Astrocyte of the hippocampus (primary cell): ENCODE data around the gene DGKI.

Experiments
- DNase-seq: peaks from one replicate; pipeline ENCODE4 v3.0.0; 2011; ENCODE audit warnings: low read depth, low spot score

The DGKI gene

DNA sequence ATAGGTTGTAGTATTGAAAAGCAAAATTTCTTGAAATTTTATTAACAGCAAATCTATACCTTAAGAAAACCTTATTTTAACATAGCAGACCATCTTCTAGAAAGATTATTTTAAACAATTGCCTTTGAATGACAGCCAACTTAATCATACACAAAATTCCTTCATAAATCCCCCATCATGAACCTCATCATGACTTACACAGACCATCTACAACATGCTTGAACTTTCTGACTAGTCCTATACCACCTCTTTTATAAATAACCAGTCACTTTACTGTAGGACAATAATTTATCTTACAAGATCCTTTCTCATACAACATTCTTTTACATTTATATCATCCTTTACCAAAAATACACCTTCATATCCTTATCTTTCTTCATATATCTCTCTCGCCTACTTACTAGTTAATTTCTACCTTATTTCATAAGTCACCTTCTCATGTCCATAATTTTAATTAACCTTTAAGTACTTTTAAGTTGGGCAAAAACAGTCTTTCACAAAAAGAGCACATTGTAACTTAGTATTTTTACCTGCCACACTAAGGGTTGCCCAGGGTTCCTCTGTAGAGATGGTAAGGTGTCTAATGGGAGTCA is 486.6 kb downstream of the DGKI start:
- no peak for DNase-seq

DNA sequence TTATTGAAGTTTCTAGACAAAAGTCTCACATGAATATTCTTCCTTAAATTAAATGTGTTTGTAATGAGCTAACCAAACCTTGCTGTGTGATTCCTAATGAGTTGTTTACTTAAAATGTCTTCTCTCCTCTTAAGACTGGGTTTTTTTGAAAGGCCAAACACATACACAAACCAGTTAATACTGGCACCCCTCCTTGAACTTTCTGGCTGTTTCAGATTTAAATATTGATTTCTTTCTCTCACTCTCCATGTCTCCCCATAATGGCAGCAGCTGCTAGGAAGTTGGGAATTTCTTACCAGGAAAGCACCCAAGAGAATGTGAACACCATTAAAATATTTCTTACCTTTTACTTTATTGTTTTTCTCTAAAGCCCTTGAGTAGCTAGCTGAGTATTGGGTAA is 491.8 kb downstream of the DGKI start:
- DNase-seq: peak; percentile 21

DNA sequence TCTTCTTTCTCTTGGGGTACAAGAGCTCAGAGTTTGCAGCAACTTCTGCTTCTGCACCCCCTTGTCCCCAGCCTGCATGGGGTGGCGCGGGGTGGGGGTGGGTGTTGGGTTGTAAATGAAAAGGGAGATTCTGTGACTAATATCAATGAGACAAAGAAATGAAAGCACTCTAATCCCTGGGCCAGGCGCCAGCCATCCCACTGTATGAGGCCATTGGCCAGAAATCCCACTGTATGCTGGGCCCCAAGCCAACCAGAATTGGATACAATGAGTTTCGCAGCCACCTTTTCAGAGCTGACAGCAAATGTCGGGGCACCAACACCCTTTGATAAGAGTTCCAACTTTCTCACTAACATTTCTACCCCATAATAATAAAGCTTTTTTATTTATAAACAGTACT is 492.4 kb downstream of the DGKI start:
- DNase-seq: peak; percentile 93

DNA sequence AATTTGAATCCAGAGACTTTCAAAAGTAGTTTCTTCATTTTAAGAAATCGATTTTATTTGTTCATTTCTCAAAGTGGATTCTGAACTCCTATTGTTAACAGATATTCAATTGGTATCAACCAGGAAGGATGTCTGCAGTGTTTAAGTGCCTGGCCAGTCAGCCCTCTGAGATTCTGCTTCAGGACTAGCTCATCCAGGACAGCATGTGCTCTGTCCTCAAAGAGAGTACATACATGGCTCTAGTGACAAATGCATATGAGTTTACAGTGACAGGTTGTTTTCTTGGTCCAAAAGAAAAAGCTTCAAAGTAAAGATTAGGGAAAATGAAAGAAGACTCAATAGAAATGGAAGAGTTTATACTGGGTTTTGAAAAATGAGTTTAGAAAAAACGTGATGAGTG is 494.8 kb downstream of the DGKI start:
- DNase-seq: no peak

DNA sequence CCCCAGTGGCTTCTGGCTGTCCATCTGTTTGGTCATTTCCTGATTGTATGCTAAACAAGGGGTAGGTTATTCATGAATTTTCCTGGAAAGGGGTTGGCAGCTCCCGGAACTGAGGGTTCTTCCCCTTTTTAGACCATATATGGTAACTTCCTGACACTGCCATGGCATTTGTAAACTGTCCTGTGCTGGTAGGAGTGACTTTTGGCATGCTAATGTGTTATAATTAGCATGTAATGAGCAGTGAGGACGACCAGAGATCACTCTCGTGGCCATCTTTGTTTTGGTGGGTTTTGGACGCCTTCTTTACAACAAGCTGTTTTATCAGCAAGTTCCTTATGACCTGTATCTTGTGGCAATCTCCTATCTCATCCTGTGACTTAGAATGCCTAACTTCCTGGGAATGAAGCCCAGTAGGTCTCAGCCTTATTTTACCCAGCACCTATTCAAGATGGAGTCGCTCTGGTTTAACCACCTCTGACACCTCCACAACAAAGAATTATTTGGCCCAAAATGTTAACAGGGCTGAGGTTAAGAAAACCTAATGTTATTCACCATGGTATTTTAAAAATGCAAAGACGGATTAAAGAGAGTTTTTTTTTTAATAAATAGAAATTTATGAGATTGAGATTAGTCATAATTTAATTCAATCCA is 500.9 kb downstream of the DGKI start:
- no peak for DNase-seq

DNA sequence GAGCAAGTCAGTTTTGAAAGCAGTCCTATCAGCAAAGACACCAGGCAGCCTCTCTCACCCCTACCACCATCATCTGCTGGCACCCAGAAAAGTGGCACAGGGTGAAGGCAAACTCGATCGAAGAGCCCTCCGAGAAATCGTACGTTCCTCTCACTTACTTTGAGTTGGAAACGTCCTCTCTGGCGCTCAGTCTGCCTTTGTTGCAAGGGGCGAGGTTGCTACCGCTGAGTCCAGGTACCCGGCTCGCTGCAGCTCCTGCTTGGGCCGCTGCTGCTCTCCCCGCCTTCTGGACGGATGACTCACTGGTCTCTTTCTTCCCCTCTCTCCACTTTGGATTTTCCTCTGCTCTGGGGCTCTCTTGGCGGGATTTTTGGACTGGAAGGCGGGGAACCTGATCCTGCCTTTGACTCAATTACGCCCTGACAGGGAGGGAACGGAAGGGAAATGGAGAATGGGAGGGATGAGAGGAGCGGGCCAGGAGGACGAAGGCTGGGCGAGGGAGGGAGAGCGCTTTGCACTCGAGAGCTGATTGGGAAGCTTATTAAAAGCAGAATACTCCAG is 503.4 kb downstream of the DGKI start, which contains the start of gene PTN:
PTN (minus strand) TSS at position 453 of the 561 bp plus-strand sequence. CDS start 88,760 bp downstream, outside the sequence.
- peak; percentile 84 for DNase-seq

DNA sequence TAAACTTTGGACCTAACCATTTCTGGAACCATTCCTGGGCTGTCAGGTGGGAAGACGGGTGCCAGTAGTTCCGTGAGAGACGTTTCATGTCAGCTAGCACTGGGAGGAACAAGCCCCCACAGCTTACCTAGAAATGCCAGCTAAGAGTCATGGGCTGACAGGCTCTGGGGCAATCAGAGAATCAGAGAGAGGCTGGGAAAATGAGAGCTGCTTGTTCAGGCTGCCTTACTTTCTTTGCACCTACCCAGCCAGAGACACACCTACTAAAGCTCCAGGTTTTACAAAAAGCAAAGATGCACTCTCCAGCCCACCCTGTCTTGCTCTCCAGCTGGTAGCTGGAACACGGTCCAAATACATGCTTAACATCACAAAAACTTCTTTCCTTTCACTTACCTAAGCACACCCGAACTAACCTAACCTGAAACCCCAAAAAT is 503.9 kb downstream of the DGKI start:
- DNase-seq: peak; percentile 32

DNA sequence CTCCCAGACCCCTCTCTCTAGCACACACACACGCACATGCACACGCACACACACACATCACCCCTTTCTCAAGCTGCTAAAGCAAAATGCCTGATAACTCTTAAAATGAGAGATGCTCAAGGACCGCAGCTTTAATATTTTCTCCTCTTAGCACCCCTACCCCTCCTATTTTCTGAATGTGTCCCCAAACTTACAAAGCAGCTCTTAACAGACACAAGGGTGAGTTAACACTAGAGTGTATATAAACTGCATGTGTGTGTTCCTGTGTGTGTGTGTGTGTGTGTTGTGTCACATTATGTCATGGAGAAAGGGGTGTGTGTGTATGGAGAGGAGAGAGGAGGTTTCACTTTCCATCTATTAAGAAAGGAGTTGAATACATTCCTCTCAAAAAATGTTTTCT is 504.5 kb downstream of the DGKI start:
- peak; percentile 38 for DNase-seq

DNA sequence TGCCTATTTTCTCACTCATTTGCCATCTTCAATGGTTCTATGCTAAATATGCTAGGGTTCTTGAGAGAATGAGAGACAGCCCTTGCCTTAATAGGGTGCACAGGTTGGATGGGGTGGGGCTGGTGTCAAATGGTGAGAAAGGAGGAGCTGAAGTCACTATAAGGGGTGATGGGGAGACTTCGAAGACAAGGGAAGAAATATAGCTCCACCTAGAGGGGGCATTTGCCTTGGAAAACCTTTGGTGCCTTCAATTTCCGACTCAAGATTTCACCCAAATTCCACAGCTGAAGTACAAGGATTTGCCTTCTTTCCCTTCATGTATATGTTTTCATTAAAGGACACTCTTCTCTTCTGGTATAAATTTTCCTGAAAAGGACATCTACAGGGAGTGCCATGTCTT is 508.9 kb downstream of the DGKI start:
- no peak for DNase-seq

DNA sequence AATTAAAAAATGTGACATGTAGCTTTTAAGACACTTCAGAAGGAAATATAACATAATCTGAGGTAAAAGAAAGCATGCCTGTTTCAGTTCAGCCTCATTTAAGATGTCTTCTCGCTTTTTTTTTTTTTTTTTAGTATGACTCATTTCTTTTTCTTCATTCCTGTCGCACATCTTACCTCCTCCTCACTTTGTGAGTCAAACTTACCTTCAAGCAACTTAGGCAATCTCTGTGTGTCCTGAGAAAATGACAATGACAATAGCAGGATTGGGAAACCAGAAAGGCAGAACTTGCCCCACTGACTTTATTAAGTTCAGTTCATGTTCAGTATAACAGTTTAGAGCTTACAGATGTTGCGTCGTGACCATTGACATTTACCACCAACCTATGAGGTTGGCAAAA is 511.0 kb downstream of the DGKI start:
- no peak for DNase-seq

DNA sequence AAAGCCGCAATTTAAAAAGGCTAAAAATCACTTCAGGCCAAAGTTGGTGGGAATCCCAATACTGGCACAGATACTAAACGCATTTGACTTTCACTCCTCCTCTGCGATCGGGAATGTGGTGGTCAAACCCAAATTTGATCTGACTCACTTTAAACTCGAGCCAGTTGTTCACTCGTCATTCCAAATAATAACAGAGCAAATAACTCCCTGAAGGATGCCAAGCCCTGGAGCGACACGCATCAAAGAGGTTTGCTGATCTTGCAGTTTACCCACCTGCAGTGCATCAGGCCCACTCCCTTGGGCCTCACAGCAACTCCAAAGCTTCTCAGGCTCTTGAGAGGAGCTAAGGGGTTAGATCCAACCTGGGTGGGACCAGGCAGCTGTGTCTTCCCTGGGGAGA is 515.4 kb downstream of the DGKI start:
- DNase-seq: peak; percentile 60
